ENCODE measurements around the gene KIAA2012.

DNA sequence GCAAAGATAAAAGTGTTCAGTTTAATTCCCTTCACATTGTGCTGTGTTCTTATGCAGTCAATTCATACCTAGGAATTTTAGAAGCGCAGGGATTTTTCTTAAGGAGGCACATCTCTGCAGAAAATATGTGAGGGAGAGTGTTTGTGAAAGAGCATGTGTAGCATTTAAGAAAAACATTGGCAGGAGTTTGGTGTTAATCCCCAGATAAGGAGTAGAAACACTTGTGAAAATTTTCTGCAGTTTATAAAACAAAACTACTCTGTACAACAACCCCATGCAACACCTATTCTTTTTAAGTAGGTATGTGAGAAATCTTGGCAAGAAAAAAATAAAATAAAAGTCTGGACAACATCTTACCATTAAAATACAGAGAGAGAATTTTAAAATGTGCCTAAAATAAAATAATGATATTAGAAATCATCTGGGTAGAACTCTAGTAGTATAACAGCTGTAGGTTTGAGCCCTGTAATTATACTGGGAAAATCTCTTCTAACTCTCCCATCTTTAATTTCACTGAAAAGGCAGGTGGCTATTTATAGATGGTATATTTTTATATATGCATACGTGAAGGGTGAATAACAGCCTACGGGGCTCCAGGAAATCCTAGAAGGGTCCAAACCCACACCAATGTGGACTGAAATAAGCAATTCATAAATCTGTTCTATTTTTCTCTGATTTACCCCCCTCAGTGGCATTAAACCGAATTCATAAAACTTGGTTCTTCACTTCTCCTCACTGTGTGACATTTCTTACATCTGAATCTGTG lies 32.8 kb upstream of the KIAA2012 start:
- TF ChIP-seq POLR2A (IDR thresholded peaks at IDR 0.05; ENCODE audit: low read depth, low read length) (no peak), TAF1 (IDR thresholded peaks at IDR 0.05; ENCODE audit: borderline replicate concordance, low read depth, low read length) (no peak), POLR2AphosphoS5 (IDR thresholded peaks at IDR 0.05; ENCODE audit: low read depth, low read length) (no peak)

All from GM12892 (cell line).